ENCODE results near the gene SULT1C3.
"Not testable (repeated sequence)": the region's sequence is repeated elsewhere in the genome, so short reads cannot be mapped to it uniquely, and the experiment has no call there.

Gene SULT1C3

GRCh38 chr2:108253106-108253505 lies 13.3 kb downstream of the SULT1C3 start:
- no peak for DNase-seq

DNA sequence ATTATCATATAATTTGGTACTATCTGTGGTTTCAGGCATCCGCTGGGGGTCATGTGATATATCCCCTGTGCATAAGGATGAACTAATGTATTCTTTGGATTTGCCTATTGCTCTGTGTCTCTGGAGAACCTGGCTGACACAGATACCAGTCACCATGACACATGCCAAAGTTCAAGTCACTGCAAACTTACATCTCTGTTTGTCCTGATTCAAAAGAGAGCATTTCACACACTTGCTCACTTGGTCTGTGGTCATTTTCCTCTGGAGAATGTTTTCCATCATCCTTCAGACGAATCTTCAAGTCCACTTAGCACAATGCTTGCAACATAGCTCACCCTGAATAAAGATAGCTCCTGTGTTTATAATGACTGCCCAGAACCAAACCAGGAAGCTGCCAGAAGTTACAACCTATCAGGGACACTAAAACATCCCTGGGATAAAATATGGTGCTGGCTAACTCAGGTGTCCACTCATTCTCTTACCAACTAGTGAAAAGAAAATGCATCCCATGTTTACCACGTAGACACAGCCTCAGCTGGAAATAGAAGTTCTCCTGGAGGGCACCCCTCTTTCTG lies 18.1 kb downstream of the SULT1C3 start:
- no peak for DNase-seq

- no peak for DNase-seq
Measured at GRCh38 chr2:108260773-108261172, 21.0 kb downstream of the SULT1C3 start.

GRCh38 chr2:108262036-108262435 lies 22.3 kb downstream of the SULT1C3 start:
- no peak for DNase-seq

DNA sequence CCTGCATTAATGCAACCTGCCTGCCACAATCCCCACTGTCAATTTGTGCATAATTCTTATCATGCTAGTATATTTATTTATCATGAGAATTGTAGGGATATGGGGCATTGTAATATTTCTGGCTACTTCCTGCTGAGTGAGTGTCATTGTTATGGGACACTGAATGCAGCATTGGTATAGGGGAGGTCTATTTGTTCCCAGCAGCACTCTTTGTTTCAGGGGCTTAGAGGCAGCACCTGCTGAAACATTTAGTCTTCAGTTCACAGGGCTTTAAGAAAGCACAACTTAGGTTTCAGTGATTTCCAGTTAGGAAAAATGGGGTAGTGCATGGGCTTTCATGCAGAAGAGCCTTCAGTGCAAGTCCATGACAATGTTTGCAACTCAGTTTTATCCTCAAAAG lies 23.6 kb downstream of the SULT1C3 start:
- no peak for DNase-seq

DNA sequence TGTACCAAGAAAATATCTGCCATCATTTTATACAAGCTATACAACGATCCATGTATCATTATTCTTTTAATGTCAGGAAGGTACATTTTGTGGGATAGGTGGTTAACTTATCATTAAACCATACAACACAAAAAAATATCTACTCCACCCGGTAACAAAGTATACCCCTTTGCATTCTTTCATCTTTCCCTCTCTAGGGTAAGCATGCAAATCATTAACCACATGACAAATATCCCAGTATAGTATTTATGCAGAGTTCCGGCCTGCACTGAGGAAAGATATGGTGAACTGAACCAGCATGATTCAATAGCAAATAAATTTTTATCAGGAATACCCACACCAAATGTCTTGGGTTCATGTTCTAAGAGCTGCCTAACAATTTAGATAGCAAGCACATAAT lies 26.4 kb downstream of the SULT1C3 start:
- DNase-seq: no peak

DNA sequence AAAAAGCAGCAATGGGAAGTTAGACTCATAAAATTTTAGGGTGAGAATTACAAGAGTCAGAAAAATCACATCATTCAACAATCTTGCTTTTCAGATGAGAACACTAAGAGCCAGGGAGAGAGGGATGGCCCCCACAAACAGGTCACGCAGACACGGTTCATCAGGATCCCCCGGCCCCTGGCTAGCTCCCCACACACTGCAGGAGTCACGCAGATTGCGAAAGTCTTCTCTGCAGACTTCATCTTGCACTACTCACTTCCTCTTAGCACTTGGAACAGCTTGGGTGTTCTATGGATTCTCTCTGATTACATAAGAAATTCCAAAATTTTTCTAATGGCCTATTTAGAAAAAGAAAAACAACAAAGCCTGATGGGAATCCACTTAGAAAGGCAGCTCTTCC lies 27.3 kb downstream of the SULT1C3 start:
- no peak for DNase-seq

GRCh38 chr2:108268001-108268400 lies 28.2 kb downstream of the SULT1C3 start:
- no peak for DNase-seq

GRCh38 chr2:108270346-108270745 lies 30.6 kb downstream of the SULT1C3 start:
- no peak for DNase-seq

DNA sequence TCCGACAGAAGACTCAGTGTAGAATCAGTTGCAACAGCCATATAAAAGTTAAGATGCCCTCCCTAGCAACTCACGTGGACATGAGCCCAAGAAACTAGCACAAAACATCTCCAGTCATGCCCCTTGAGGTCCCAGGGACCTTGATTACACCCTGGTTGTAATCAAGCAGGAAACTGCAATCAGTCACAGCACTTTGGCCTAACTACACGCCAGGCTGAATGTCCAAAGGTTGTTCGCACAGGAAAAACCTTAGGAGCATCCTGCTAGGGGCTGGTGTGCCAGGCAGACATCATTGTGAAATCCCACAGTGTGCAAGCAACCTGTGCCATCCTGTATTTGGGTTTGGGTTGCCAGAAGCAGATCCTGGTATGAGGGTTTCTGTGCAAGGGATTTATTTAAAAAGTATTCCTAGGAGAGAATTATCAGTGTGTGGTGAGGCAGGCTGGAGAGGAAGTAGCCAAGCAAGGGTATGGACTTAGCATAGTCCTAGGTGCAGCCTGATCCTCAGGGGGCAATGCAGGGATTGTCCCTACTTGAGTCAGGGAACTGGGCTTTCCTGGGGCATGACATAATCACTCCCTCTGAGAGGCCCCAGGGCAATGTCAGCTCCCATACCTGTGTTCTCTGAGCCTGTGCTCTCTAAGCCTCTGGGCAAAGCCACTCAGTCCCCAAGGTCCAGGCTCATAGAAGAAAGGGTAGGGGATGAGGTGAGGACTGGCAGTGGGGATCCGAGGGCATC lies 31.2 kb downstream of the SULT1C3 start:
- DNase-seq: no peak

DNA sequence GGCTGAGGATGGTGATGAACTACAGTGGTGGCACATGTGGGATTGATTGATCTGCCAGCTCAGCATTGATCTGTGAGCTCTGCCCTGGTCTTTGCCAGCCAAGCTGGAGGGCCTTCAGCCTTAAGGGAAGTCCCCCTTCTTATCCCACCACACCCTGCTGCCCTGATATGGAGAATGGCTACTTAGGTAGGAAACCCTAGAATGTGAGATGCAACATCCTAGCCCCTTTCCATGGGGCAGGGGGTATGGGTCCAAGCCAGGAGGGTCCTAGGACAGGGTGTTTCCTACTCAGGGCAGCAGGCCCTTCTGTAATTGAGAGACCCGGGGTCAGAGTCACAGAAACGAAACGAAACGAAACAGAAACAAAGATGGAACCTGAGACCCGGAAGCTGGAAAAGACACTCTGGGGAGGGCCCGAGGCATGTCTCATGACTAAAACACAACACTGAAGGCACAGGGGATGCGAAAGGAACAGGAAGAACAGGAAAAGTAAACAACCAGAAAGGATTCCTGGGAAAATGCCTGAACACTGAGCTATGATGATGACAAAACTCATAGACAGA lies 32.0 kb downstream of the SULT1C3 start:
- DNase-seq: no peak

GRCh38 chr2:108278631-108279030 lies 38.9 kb downstream of the SULT1C3 start:
- no peak for DNase-seq

DNA sequence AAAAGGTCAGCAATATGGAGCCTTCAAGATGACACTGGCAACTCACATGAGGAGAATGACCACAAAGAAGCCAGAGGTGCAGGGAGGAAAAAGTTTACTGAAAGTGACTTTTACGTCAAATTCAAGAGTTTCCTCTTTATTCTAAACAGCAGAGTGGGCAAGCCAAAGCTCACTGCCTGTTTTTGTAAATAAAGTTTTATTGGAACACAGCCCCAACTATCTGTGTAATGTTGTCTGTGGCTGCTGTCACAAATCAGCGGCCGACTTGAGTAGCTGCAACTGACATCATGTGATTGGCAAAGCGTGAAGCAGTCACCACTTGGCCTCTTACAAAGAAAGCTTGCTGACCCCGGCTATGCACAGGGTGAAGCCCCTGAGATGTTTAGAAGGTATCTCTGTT lies 39.7 kb downstream of the SULT1C3 start:
- no peak for DNase-seq

- no peak for DNase-seq
Measured at GRCh38 chr2:108280466-108280865, 40.7 kb downstream of the SULT1C3 start.

DNA sequence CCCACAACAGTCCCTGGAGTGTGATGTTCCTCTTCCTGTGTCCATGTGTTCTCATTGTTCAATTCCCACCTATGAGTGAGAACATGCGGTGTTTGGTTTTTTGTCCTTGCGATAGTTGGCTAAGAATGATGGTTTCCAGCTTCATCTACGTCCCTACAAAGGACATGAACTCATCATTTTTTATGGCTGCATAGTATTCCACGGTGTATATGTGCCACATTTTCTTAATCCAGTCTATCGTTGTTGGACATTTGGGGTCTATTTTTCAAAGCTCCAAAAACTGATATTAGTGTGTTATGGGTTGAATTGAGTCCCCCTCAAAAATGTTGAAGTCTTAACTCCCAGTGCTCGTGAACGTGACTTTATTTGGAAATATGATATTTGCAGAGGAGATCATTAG lies 44.8 kb downstream of the SULT1C3 start:
- not testable (repeated sequence) for DNase-seq

DNA sequence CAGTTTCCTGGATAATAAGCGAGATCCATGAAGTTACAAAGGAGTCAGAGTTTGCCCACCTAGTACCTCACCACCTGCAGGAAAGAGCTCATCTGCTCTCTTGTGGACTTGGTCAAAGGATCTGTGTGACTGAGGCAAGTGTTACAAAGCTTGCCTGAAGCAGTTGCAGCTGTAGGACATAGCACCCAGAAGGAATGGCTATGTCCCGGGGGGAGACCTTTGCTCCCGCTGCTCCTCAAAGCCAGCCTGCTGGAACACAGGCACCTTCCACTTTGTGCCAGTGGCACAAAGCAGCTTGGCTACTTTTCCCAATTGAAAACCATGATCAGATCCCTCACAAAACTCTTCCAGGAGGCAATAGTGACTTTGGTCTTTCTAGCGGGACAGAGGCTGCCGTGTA lies 45.8 kb downstream of the SULT1C3 start:
- no peak for DNase-seq

- no peak for DNase-seq
Measured at GRCh38 chr2:108287169-108287568, 47.4 kb downstream of the SULT1C3 start.

DNA sequence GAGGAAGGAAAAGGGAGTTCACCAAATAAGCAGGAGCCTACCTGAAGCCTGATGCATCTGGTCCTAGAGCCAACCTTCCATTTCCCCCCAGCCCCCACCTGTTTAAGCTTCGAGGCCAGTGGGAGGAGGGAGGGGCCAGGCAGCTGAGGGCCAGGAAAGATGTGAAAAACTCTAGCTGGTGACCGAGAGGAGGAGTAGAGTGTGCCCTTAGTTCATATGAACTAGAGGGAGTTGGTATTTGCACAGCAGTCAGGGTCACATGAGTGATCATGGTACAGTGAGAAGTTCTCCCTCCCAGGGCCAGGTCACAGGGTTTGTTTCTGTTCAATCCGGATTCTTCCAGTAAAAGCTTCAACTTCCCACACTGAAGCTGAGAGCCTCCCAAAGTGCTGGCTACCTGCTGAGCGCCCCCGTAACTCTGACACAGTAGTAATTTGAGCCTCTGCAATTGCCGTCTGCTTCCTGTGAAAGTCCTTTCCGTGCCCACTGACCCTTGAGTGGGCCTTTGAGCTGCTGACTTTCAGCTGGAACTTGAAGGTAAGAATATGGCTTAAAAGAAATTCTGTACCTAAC lies 48.9 kb downstream of the SULT1C3 start, which contains the start of gene SULT1C2:
Gene SULT1C2, plus strand, starts transcription at position 362 of the 573 bp plus-strand sequence. CDS start 4,773 bp downstream, outside the sequence.
- DNase-seq: no peak

DNA sequence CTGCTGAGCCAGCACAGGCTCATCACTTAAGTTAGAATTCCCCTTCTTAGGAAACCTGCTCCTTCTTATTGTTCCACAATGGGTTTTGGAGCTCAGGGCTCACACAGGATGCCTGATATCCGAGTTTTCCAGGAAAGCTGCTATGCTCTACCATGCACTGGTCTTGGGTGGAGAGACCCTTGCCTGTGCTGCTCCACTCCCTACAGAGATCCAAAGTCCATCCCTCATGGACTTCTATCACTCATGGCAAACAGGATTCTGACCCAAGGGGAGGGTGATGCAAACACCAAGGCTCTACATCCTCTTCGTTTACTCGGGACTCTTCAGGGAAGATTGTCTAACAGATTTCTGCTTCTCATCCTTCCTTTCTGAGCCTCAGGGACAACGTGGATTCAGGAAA lies 54.1 kb downstream of the SULT1C3 start:
- no peak for DNase-seq

GRCh38 chr2:108297436-108298141 lies 57.8 kb downstream of the SULT1C3 start:
- DNase-seq: no peak

DNA sequence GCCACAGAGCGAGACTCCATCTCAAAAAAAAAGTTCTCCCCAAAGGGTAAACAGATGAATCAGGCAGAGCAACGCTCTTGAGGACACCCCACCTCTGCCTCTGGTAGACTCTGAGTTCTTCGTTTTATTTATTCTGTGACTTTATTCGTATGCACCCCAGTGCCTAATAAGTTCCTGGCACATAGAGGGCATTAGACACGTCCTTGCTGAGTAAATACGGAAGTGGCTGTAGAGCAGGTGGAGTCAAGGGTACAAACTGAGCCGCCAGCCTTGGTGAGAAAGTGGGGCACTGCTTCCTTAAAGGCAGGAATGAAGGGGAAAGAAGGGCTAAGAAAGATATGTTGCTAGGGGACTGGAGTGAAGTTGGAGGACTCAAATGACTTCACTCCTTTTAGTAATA lies 61.8 kb downstream of the SULT1C3 start:
- no peak for DNase-seq

GRCh38 chr2:108304975-108305374 lies 65.2 kb downstream of the SULT1C3 start:
- DNase-seq: no peak

DNA sequence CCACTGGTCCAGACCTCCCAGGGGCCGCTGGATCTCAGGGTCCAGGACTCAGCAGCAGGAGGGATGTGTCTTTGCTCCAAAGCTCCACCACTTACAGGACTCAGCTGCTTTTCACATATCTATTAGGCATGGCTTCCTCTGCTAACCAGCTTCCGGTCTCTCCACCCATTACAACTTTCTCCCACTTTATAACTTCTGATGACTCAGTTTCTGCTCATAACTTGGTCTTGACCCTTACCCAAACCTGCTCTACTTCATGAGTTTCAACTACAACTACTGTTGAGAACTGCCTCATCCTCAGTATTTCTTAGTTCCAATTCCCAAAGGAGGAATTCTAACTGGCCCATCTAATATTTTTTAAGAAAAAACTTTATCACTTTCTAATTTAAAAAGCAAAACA lies 66.1 kb downstream of the SULT1C3 start:
- no peak for DNase-seq

Data from cortex of kidney (tissue), 1 donor.